ENCODE data around the gene KDM1B.
"Not testable (repeated sequence)": the region's sequence is repeated elsewhere in the genome, so short reads cannot be mapped to it uniquely, and the experiment has no call there.

Gene KDM1B

DNA sequence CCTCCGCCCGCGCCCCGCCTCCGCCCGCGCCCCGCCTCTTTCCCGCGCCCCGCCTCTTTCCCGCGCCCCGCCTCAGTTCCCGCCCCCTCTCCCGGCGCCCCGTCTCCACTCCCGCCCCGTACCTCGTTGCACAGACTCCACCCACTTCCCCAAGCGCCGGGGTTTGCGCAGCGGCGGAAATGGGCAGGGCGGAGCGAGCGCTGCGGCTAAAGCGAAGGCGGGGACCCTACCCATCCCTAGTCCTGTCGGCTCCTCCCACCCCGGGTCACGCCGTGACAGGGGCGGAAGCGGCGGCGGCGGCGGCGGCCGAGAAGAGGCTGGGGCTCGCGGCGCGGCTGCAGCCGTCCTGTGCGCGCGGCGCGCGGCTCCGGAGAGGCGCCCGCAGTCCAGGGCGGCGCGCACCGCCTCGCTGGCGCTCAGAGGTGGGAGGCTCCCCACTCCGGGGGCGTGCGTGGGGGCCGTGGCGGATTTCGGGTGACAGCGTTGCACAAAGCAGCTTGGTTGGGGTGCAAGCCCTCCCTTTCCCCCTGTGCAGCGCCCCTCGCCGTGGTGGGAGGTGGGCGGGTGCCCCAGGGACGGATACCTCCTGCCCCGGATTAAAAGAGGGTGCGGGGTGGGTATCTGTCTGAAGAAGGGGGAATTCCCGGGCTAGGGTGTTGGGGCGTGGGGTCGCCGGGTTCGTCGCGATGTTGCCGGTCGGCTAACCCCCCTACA lies at the start of gene KDM1B:
Gene KDM1B (plus strand): TSS at position 273 of the 714 bp plus-strand sequence. CDS start 4,474 bp downstream, outside the sequence.
- peak; percentile 100 for DNase-seq

DNA sequence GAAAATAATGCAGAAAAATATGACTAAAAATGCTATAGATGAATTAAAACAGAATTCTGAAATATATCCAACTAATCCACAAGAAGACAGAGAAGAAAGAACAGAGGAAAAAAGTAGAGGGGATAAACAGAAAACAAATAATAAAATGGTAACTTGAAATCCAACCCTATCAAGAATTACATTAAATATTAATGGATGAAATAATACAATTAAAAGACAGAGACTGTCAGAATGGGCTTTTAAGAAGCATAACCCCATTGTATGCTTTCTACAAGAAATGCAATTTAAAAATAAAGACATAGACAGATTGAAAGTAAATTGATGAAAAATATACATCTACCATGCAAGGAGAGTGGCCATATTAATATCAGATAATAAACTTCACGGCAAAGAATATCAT lies 48.2 kb upstream of the KDM1B start:
- DNase-seq: no peak

DNA sequence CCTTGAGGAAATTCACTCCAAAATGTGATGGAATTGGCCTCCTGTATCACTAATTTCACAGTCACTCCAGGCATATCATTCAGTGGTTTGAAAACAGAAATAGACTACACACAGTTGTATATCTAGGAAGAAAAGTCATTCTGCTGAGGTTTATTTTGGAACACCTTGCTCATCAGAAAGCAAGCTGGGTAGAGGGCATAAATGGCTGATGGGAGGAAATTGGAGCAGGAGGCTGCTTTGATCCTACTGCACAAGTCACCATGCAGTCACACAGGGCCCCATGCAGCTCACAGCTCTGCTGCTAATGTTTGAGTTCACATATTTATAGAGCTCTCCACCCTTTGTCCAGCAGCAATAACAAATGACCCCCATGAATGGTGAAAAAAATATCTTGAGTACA lies 45.1 kb upstream of the KDM1B start:
- no peak for DNase-seq

- DNase-seq: no peak
These were observed 39.9 kb upstream of the KDM1B start for GRCh38 chr6:18115356-18115755.

DNA sequence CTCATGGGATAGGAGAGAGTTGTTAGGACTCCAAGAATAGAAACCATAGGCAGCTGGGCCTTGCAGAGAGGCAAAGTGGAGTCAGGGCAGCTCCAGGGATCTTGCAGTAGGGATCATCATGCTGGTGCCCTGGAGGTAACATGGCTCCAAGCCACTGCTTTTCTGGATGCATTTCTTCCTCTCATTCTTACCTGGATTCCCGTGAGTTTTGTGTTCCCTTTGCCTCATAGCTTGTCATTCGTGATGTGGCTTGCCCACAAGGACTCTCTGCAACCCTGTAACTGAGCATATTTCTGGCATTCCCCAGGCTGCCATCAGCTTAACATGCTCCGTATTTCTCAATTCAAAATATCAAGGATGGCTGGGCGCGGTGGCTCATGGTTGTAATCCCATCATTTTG lies 38.1 kb upstream of the KDM1B start:
- DNase-seq: no peak

DNA sequence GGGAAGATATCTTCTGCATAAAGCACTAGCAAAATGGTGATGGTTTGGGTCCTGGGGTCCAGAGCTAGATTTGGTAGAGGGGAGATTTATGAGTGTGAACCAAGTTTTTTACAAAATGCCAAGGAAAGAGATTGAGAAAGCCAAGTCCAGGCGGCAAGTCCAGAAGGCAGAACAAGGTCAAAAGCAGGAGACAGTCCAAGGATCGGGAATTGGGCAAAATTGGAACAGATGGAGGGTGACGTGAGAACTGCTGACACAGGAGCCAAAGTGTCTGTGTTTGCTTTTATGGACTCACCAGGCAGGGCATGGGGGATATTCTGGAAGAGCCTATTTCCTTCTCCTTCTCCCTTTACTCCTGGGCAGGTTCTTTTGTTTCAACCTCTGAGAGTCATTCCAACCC lies 36.9 kb upstream of the KDM1B start:
- DNase-seq: no peak

DNA sequence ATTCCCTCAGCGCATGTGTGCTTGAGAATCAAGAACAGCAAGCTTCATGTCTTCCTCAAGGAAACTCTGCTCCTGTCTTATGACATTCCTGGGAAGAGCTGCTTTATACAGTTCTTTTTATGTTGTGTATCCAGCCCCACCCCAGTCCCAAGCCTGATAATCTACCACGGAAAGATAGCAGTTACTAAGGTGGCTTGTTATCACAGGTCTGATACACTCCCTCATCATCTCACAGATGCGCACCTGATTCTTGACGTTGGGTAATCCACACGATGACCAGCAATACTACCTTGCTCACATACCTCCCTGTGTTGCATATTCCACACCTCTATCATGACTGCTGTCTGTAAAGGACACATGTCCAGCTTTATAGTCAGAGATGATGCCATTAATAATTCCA lies 36.0 kb upstream of the KDM1B start:
- DNase-seq: no peak

- DNase-seq: no peak
These were observed 33.6 kb upstream of the KDM1B start for GRCh38 chr6:18121580-18122127.

- DNase-seq: peak; percentile 89
These were observed 32.8 kb upstream of the KDM1B start, which contains the start of gene NHLRC1 for GRCh38 chr6:18122128-18123093. Gene NHLRC1, minus strand, starts transcription at chr6:18122677. Its CDS starts 71 bp downstream, at chr6:18122606.

- DNase-seq: no peak
These were observed 29.1 kb upstream of the KDM1B start for GRCh38 chr6:18126121-18126520.

GRCh38 chr6:18132346-18132745 lies 22.9 kb upstream of the KDM1B start:
- no peak for DNase-seq

GRCh38 chr6:18135171-18135570 lies 20.1 kb upstream of the KDM1B start:
- DNase-seq: no peak

- DNase-seq: no peak
These were observed 19.0 kb upstream of the KDM1B start for GRCh38 chr6:18136260-18136659.

GRCh38 chr6:18138906-18139305 lies 16.3 kb upstream of the KDM1B start:
- no peak for DNase-seq

GRCh38 chr6:18139935-18140621 lies 15.1 kb upstream of the KDM1B start:
- DNase-seq: no peak

DNA sequence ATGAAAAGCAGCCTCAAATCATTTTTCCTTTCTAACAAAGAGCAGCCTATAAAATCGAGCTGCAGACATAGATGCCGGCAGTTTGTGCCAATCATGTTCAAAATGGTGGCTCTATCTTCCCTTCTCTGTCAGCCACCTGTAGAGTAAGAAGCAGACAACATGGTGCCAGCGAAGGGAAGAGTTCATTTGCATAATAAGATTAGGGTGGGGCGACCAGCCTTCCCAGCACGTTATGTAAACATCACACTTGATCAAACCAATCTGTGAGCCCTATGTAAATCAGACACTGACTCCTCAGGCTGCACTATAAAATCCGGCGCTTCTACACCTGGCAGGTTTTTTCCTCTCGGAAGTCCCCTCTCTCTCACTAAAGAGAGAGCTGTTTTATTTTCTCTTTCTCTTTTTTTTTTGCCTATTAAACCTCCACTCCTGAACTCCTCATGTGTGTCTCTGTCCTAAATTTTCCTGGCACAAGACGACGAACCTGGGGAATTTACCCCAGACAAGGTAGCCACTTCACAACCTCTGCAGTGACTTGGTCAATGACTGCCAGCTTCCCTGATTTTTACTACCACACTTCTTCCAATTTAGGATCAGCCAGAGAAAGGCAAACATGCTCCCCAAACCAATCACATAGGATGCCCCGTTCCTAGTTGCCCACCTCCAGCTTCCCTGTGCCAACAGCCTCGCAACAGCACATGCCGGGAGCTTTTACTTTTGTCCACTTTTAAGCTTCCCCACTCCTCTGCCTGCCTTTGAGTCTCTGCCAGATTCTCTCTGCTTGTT lies 13.2 kb upstream of the KDM1B start:
- DNase-seq: no peak

GRCh38 chr6:18142591-18142861 lies 12.7 kb upstream of the KDM1B start:
- no peak for DNase-seq

GRCh38 chr6:18147160-18147559 lies 8.1 kb upstream of the KDM1B start:
- no peak for DNase-seq

GRCh38 chr6:18147616-18148015 lies 7.6 kb upstream of the KDM1B start:
- DNase-seq: no peak

- DNase-seq: no peak
These were observed 6.8 kb upstream of the KDM1B start for GRCh38 chr6:18148304-18149025.

- DNase-seq: not testable (repeated sequence)
These were observed 3.8 kb upstream of the KDM1B start for GRCh38 chr6:18151391-18151790.

GRCh38 chr6:18151801-18152200 lies 3.4 kb upstream of the KDM1B start:
- no peak for DNase-seq

Data from activated effector memory CD4-positive, alpha-beta T cell treated with anti-CD3 and anti-CD28 coated beads, Interleukin-2, amount 50 U/mL, for 16 hours (primary cell).